Choroid plexus epithelial cell (primary cell): Measurements from ENCODE around the gene DVL1.

Experiments
- DNase-seq: peaks from one replicate; pipeline ENCODE4 v3.0.0-alpha.2; 2010; ENCODE audit warnings: low read depth
- H3K4me3 ChIP-seq: 2 replicates; pipeline ENCODE4 v1.5.1; 2011; ENCODE audit warnings: low read depth, mild to moderate bottlenecking, control low read depth, low read length, moderate library complexity
- TF ChIP-seq, protein P1 (sequence below): conservative IDR thresholded peaks from 2 replicates; pipeline ENCODE4 v1.5.1; 2011; ENCODE audit warnings: low read depth, mild to moderate bottlenecking, control low read depth, inconsistent platforms, low read length, moderate library complexity

Gene DVL1

DNA sequence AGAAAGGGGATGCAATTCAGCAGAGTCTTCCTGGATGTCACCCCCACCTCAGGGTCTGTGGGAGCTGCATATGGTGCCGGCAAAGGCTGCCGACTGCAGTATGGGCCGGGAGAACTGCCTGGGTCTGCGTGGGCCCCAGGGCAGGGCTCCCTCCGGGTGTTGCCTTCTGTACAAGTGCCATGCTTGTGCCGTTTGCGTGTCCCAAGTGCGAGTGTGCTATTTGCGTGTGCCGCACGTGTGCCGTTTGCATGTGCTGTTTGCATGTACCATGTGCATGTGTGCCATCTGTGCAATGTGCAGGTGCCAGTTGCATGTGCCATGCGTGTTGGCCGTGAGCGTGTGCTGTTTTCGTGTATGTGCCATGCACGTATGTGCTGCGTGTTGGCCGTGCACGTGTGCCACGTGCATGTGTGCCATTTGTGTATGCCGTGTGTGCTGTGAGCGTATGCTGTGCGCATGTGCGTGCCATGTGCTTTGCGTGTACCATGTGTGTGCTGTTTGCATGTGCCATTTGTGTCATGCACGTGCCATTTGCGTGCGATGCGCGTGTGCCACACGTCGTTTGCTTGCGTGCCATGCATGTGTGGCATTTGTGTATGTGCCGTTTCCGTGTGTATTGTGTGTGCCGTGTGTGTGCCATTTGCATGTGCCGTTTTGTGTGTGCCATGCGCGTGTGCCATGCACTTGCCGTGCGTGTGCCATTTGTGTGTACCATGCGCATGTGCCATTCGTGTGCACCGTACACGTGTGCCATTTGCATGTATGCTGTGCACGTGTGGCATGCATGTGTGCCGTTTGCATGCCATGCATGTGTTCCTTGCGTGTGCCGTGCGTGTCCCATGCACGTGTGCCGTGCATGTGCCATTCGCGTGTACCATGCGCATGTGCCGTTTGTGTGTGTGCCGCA lies 19.7 kb downstream of the DVL1 start:
- H3K4me3 ChIP-seq, result no peak overlapping the region
- TF ChIP-seq, protein P1, sequence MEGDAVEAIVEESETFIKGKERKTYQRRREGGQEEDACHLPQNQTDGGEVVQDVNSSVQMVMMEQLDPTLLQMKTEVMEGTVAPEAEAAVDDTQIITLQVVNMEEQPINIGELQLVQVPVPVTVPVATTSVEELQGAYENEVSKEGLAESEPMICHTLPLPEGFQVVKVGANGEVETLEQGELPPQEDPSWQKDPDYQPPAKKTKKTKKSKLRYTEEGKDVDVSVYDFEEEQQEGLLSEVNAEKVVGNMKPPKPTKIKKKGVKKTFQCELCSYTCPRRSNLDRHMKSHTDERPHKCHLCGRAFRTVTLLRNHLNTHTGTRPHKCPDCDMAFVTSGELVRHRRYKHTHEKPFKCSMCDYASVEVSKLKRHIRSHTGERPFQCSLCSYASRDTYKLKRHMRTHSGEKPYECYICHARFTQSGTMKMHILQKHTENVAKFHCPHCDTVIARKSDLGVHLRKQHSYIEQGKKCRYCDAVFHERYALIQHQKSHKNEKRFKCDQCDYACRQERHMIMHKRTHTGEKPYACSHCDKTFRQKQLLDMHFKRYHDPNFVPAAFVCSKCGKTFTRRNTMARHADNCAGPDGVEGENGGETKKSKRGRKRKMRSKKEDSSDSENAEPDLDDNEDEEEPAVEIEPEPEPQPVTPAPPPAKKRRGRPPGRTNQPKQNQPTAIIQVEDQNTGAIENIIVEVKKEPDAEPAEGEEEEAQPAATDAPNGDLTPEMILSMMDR, result no peak
- DNase-seq, result no peak

DNA sequence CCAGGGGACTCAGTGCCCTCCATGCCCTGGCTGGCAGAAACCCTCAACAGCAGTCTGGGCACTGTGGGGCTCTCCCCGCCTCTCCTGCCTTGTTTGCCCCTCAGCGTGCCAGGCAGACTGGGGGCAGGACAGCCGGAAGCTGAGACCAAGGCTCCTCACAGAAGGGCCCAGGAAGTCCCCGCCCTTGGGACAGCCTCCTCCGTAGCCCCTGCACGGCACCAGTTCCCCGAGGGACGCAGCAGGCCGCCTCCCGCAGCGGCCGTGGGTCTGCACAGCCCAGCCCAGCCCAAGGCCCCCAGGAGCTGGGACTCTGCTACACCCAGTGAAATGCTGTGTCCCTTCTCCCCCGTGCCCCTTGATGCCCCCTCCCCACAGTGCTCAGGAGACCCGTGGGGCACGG lies 21.0 kb downstream of the DVL1 start:
- H3K4me3 ChIP-seq, result no peak overlapping the region
- TF ChIP-seq, protein P1, result no peak
- no peak for DNase-seq

DNA sequence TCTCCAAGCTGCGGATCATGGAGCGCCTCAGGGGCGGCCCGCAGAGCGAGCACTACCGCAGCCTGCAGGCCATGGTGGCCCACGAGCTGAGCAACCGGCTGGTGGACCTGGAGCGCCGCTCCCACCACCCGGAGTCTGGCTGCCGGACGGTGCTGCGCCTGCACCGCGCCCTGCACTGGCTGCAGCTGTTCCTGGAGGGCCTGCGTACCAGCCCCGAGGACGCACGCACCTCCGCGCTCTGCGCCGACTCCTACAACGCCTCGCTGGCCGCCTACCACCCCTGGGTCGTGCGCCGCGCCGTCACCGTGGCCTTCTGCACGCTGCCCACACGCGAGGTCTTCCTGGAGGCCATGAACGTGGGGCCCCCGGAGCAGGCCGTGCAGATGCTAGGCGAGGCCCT lies 21.9 kb downstream of the DVL1 start:
- TF ChIP-seq, protein P1, result no peak
- no peak for DNase-seq
- H3K4me3 ChIP-seq, result no peak overlapping the region

DNA sequence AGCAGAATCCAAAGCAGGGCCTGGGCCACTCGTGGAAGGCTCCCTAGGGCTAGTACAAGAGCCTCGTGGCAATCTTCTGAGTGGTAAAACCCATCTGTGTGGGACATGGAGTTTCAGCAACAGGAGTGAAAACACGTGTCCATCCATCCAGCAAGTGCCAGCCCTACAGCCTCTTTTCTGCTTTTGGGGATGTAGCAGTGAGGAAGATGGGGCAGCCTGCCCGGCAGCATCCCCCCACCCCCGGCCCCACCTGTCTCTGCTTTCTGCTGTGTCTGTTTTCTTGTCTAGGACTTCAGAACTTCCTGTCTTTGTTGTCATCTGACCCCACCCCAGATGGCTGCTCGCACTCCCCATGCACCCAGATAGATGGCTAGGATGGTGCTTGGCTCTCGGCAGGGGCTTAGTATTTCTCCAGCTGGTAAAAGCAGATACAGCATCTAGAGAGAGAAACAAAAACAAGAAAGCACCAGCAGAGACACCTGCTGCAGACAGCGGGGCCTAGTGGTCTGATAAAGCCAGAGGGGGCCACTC lies 23.1 kb downstream of the DVL1 start:
- TF ChIP-seq, protein P1, result no peak
- DNase-seq, result no peak
- H3K4me3 ChIP-seq, result no peak overlapping the region

DNA sequence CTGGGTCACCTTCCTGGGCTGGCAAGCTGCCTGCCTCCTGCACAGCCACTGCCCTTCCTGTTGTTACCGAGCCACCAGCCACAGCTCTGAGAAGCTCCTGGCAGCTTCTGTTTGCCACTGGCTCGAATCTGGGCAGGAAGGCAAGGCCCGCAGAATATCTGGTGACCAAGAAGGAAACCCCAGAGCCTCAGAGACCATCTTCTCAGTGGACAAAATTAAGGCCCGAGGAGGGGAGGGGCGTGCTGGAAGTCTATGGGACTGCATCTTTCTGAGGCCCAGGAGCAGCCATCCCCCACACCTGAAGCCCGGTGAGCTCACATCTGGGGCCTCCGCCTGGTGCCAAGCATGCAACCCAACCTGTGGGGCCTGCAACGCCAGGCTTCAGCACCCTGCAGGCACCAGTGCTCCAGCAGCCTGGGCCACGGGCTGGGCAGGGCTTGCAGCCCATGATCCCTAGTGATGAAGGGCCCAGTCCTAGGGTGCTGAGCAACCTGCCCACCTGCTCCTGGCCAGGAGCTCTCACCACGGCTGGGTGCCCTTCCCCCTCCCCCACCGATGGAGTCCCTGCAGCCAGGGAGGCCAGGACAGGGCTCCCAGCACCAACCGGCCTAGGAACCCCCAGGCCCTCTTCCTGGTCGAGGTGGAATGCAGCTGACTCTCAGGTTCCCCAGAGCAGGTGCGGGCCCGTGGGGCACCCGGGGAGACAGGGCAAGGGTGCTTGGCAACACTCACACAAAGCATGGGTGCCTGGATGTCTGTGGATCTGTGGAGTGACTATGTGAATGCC lies 23.7 kb downstream of the DVL1 start:
- TF ChIP-seq, protein P1, result no peak
- DNase-seq, result no peak
- peak overlapping the region; percentile 88 for H3K4me3 ChIP-seq

DNA sequence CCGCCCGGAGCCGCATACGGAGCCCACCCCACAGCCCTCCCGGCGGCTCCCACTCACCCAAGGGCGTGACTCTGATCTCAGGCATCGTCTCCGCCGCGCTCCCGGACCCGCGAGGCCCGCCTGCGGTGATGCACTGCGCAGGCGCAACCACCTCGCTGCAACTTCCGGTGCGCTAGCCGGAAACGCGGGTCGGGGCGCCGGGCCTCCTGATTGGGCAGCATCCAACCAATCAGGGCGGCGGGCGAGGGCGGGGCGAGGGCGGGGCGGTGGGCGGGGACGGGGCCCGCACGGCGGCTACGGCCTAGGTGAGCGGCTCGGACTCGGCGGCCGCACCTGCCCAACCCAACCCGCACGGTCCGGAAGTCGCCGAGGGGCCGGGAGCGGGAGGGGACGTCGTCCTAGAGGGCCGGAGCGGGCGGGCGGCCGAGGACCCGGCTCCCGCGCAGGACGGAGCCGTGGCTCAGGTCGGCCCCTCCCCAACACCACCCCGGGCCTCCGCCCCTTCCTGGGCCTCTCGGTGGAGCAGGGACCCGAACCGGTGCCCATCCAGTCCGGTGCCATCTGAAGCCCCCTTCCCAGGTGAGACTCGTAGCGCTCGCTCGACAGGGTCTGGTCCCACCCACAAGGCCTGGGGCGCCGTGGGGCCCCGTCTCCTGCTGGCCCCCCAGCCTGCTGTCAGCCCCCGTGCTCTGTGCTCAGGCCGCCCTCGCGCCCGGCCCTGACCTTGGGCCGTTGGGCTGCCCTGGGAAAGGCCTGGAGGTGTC lies 24.5 kb downstream of the DVL1 start, which contains the start of the genes CPTP and INTS11:
TSS of gene CPTP (plus strand) at position 279 of the 764 bp plus-strand sequence. CDS start 2,109 bp downstream, outside the sequence.
TSS of gene INTS11 (minus strand) at position 137 of the 764 bp plus-strand sequence. CDS start at position 85, 52 bp downstream.
- peak within 1 kb of the TSS; percentile 88 for H3K4me3 ChIP-seq
- TF ChIP-seq, protein P1, result no peak
- peak; percentile 92 for DNase-seq
